Spleen (tissue), 7 donors: ENCODE results near the gene MBNL1.
A peak's percentile ranks its signal among the peaks of the same experiment; 100 is the strongest.

Experiments
- POLR2A ChIP-seq, 3 donors: fragments of 450-650 bp; IDR thresholded peaks; one replicate each; pipeline ENCODE4 v1.5.1; 2017; ENCODE audit warnings: antibody characterized with exemption in 3 of 3, mild to moderate bottlenecking in 1 of 3
- POLR2AphosphoS5 ChIP-seq, 3 donors: sonication (generic); formaldehyde crosslinking; IDR thresholded peaks; one replicate each; pipeline ENCODE4 v1.5.1; 2017; ENCODE audit warnings: antibody characterized with exemption in 3 of 3
- TF ChIP-seq, protein P1 (sequence below), 11 experiments: fragments of 200-600 bp in 7 of 11; fragments of 450-650 bp in 4 of 11; sonication (generic) in 4 of 11; IDR thresholded peaks in 8 of 11; conservative IDR thresholded peaks in 3 of 11; 1 replicate in 7 of 11; 2 replicates in 4 of 11; pipeline versions ENCODE4 v1.4.0 to v1.8.0; 2016 to 2021; ENCODE audit warnings: antibody characterized with exemption in 11 of 11, inconsistent platforms in 4 of 11, mild to moderate bottlenecking in 1 of 11
- donor health status: DM: no; HTN: no; CAD: no; lungs with moderate emphysema.
- donor health status: DM: no; HTN: no; CAD: no.
- donor health status: DM: no; HTN: no; CAD: no.

DNA sequence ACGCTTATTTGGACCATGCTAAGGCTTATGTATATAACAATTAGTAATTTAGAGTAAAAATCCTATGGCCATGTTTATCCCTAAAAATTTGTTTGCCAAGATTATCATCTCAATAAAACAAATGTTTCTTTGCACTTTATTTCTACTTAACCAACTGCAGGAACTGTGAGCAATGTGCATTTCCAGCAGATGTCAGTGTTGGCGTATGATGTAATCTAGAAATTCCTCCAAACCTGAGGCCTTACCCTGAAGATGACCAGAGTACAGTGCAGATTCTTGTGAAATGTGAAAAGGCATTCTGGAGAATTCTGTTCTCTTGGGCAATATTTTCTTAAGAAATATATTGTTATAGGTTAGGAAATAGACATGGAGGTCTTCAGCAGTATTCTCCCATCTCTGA lies 205.9 kb downstream of the MBNL1 start:
- TF ChIP-seq, protein P1, sequence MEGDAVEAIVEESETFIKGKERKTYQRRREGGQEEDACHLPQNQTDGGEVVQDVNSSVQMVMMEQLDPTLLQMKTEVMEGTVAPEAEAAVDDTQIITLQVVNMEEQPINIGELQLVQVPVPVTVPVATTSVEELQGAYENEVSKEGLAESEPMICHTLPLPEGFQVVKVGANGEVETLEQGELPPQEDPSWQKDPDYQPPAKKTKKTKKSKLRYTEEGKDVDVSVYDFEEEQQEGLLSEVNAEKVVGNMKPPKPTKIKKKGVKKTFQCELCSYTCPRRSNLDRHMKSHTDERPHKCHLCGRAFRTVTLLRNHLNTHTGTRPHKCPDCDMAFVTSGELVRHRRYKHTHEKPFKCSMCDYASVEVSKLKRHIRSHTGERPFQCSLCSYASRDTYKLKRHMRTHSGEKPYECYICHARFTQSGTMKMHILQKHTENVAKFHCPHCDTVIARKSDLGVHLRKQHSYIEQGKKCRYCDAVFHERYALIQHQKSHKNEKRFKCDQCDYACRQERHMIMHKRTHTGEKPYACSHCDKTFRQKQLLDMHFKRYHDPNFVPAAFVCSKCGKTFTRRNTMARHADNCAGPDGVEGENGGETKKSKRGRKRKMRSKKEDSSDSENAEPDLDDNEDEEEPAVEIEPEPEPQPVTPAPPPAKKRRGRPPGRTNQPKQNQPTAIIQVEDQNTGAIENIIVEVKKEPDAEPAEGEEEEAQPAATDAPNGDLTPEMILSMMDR (IDR thresholded peaks at IDR 0.05 in 8 of 11, conservative IDR thresholded peaks at IDR 0.05 in 3 of 11), result peak in 8 of 11 experiments; percentile 31 to 57 (median 49)
- TF ChIP-seq POLR2AphosphoS5 (IDR thresholded peaks at IDR 0.05), result no peak
- no peak for TF ChIP-seq POLR2A (IDR thresholded peaks at IDR 0.05)
